ENCODE results near the gene EPHB2. TPM values are rescaled to one million over a fixed set of nuclear protein-coding genes. Genes with fewer than 3 reads are reported as not detected.

Gene EPHB2
- total and polyA plus RNA-seq, 9 donors: 2.5 to 55.1 (median 15.1) TPM

GRCh38 chr1:22803833-22804232 is 93.2 kb downstream of the EPHB2 start:
- TF ChIP-seq CTCF (IDR thresholded peaks at IDR 0.05) (no peak), POLR2A (IDR thresholded peaks at IDR 0.05) (no peak), EP300 (IDR thresholded peaks at IDR 0.05) (no peak)
- Histone ChIP-seq H3K36me3 (no peaks in the 10 kb centered on the region), H3K4me3 (no peak overlapping the region), H3K27me3 (no peaks in the 10 kb centered on the region), H3K4me1 (ENCODE audit: insufficient read depth) (peaks cover 4% of the 10 kb centered on the region), H3K27ac (no peak overlapping the region), H3K9me3 (no peaks in the 10 kb centered on the region)
- WGBS, 3 donors: 78 to 92% (median 92%) methylated on average over 5 of the region's 5 CpGs
- DNase-seq: no peak
- intact Hi-C loops (cut with DNase I): no loop called here

- DNase-seq: no peak
- intact Hi-C loops (cut with DNase I): no loop called here
- H3K4me1 ChIP-seq (ENCODE audit: insufficient read depth): peaks cover 4% of the 10 kb centered on the region
- H3K9me3 ChIP-seq: no peaks in the 10 kb centered on the region
- no peaks in the 10 kb centered on the region for H3K36me3 ChIP-seq
- WGBS, 3 donors: 43 to 53% (median 44%) methylated on average over 6 of the region's 6 CpGs
- H3K27ac ChIP-seq: no peak overlapping the region
- no peaks in the 10 kb centered on the region for H3K27me3 ChIP-seq
- TF ChIP-seq CTCF (IDR thresholded peaks at IDR 0.05) (no peak), EP300 (IDR thresholded peaks at IDR 0.05) (no peak)
- no peak overlapping the region for H3K4me3 ChIP-seq
Measured at GRCh38 chr1:22804406-22804805, 93.8 kb downstream of the EPHB2 start.

GRCh38 chr1:22804969-22805671 is 94.5 kb downstream of the EPHB2 start:
- H3K9me3 ChIP-seq: no peaks in the 10 kb centered on the region
- no peak overlapping the region for H3K27ac ChIP-seq
- no peaks in the 10 kb centered on the region for H3K27me3 ChIP-seq
- no peak for DNase-seq
- H3K4me3 ChIP-seq: no peak overlapping the region
- intact Hi-C loops (cut with DNase I): no loop called here
- H3K4me1 ChIP-seq (ENCODE audit: insufficient read depth): peaks cover 4% of the 10 kb centered on the region
- no peaks in the 10 kb centered on the region for H3K36me3 ChIP-seq
- TF ChIP-seq POLR2A (IDR thresholded peaks at IDR 0.05) (no peak), CTCF (IDR thresholded peaks at IDR 0.05) (no peak), EP300 (IDR thresholded peaks at IDR 0.05) (no peak)
- WGBS, 3 donors: 80 to 86% (median 85%) methylated on average over 7 of the region's 7 CpGs

GRCh38 chr1:22805672-22806038 is 95.0 kb downstream of the EPHB2 start:
- Histone ChIP-seq H3K27ac (no peak overlapping the region), H3K27me3 (no peaks in the 10 kb centered on the region), H3K9me3 (no peaks in the 10 kb centered on the region), H3K4me1 (ENCODE audit: insufficient read depth) (peaks cover 4% of the 10 kb centered on the region), H3K36me3 (no peaks in the 10 kb centered on the region), H3K4me3 (no peak overlapping the region)
- intact Hi-C loops (cut with DNase I): no loop called here
- WGBS, 3 donors: 92 to 98% (median 92%) methylated on average over 4 of the region's 4 CpGs
- TF ChIP-seq EP300 (IDR thresholded peaks at IDR 0.05) (no peak), POLR2A (IDR thresholded peaks at IDR 0.05) (no peak), CTCF (IDR thresholded peaks at IDR 0.05) (no peak)
- no peak for DNase-seq
